Skeletal muscle satellite cell (primary cell): ENCODE results near the gene PPP1R27.

Experiments used
- H3K27me3 ChIP-seq: 2 replicates; pipeline ENCODE4 v1.7.0; 2013; ENCODE audit warnings: low read length; ENCODE audit not compliant: control insufficient read depth, insufficient read depth
- H3K36me3 ChIP-seq: 2 replicates; pipeline ENCODE4 v1.7.0; 2013; ENCODE audit warnings: mild to moderate bottlenecking, control low read depth, low read length; ENCODE audit not compliant: insufficient read depth
- H3K4me1 ChIP-seq: 2 replicates; pipeline ENCODE4 v1.7.0; 2013; ENCODE audit warnings: low read length; ENCODE audit not compliant: control insufficient read depth, insufficient read depth
- H3K4me2 ChIP-seq: 2 replicates; pipeline ENCODE4 v1.7.0; 2013; ENCODE audit warnings: mild to moderate bottlenecking, low read length
- H3K4me3 ChIP-seq: 2 replicates; pipeline ENCODE4 v1.7.0; 2013; ENCODE audit warnings: low read length
- H3K9ac ChIP-seq: 2 replicates; pipeline ENCODE4 v1.7.0; 2013; ENCODE audit warnings: mild to moderate bottlenecking, low read depth, low read length, moderate library complexity
- H3K9me3 ChIP-seq: replicated peaks from 2 replicates; pipeline ENCODE4 v1.7.0; 2013; ENCODE audit warnings: mild to moderate bottlenecking, control low read depth, low read length

The PPP1R27 gene

GRCh38 chr17:81858967-81859905, 24.4 kb upstream of the PPP1R27 start:
- Histone ChIP-seq H3K4me3 (peak overlapping the region; percentile 95), H3K36me3 (peaks cover 51% of the 10 kb centered on the region), H3K9me3 (no peaks in the 10 kb centered on the region), H3K27me3 (no peaks in the 10 kb centered on the region), H3K9ac (peak overlapping the region; percentile 90), H3K4me1 (peaks cover 40% of the 10 kb centered on the region), H3K4me2 (peak overlapping the region; percentile 96)

GRCh38 chr17:81858170-81858966, 23.5 kb upstream of the PPP1R27 start:
- Histone ChIP-seq H3K9ac (peak overlapping the region; percentile 90), H3K36me3 (peaks cover 54% of the 10 kb centered on the region)

GRCh38 chr17:81854974-81855774, 20.3 kb upstream of the PPP1R27 start:
- Histone ChIP-seq H3K4me3 (no peak overlapping the region), H3K4me2 (peak overlapping the region; percentile 19), H3K9me3 (no peaks in the 10 kb centered on the region), H3K4me1 (peaks cover 31% of the 10 kb centered on the region), H3K36me3 (peaks cover 73% of the 10 kb centered on the region), H3K9ac (no peak overlapping the region), H3K27me3 (no peaks in the 10 kb centered on the region)

More at GRCh38 chr17:81858170-81858966, 23.5 kb upstream of the PPP1R27 start:
- Histone ChIP-seq H3K4me1 (peaks cover 40% of the 10 kb centered on the region), H3K4me3 (peak overlapping the region; percentile 95), H3K4me2 (peak overlapping the region; percentile 96), H3K27me3 (no peaks in the 10 kb centered on the region), H3K9me3 (no peaks in the 10 kb centered on the region)

GRCh38 chr17:81852237-81852636, 17.4 kb upstream of the PPP1R27 start:
- no peaks in the 10 kb centered on the region for H3K9me3 ChIP-seq
- no peaks in the 10 kb centered on the region for H3K27me3 ChIP-seq
- H3K4me2 ChIP-seq, result no peak overlapping the region
- no peak overlapping the region for H3K4me3 ChIP-seq
- H3K36me3 ChIP-seq, result peaks cover 61% of the 10 kb centered on the region
- peaks cover 11% of the 10 kb centered on the region for H3K4me1 ChIP-seq
- H3K9ac ChIP-seq, result no peak overlapping the region

GRCh38 chr17:81851423-81851822, 16.6 kb upstream of the PPP1R27 start:
- Histone ChIP-seq H3K4me1 (peaks cover 11% of the 10 kb centered on the region), H3K9ac (no peak overlapping the region), H3K4me2 (no peak overlapping the region), H3K36me3 (peaks cover 68% of the 10 kb centered on the region), H3K4me3 (no peak overlapping the region), H3K27me3 (no peaks in the 10 kb centered on the region), H3K9me3 (no peaks in the 10 kb centered on the region)

- H3K27me3 ChIP-seq, result no peaks in the 10 kb centered on the region
Observed at GRCh38 chr17:81849457-81849856, 14.6 kb upstream of the PPP1R27 start.

GRCh38 chr17:81846743-81847689, 12.2 kb upstream of the PPP1R27 start:
- Histone ChIP-seq H3K9ac (no peak overlapping the region), H3K4me3 (no peak overlapping the region), H3K4me1 (peaks cover 9% of the 10 kb centered on the region), H3K9me3 (no peaks in the 10 kb centered on the region), H3K36me3 (peaks cover 71% of the 10 kb centered on the region), H3K4me2 (no peak overlapping the region), H3K27me3 (no peaks in the 10 kb centered on the region)

More at GRCh38 chr17:81849457-81849856, 14.6 kb upstream of the PPP1R27 start:
- H3K9me3 ChIP-seq, result no peaks in the 10 kb centered on the region
- peaks cover 71% of the 10 kb centered on the region for H3K36me3 ChIP-seq
- H3K9ac ChIP-seq, result no peak overlapping the region
- H3K4me2 ChIP-seq, result no peak overlapping the region
- H3K4me3 ChIP-seq, result no peak overlapping the region
- no peaks in the 10 kb centered on the region for H3K4me1 ChIP-seq

GRCh38 chr17:81845881-81846742, 11.3 kb upstream of the PPP1R27 start:
- no peak overlapping the region for H3K9ac ChIP-seq
- H3K4me2 ChIP-seq, result no peak overlapping the region
- H3K9me3 ChIP-seq, result no peaks in the 10 kb centered on the region
- no peak overlapping the region for H3K4me3 ChIP-seq
- H3K27me3 ChIP-seq, result no peaks in the 10 kb centered on the region
- peaks cover 65% of the 10 kb centered on the region for H3K36me3 ChIP-seq
- peaks cover 11% of the 10 kb centered on the region for H3K4me1 ChIP-seq

GRCh38 chr17:81845361-81845760, 10.5 kb upstream of the PPP1R27 start:
- Histone ChIP-seq H3K4me1 (peaks cover 15% of the 10 kb centered on the region), H3K9me3 (no peaks in the 10 kb centered on the region), H3K9ac (no peak overlapping the region), H3K27me3 (no peaks in the 10 kb centered on the region), H3K4me2 (no peak overlapping the region), H3K4me3 (no peak overlapping the region), H3K36me3 (peaks cover 61% of the 10 kb centered on the region)
